ENCODE measurements around the gene KIF18B. TPM values are rescaled to one million over a fixed set of nuclear protein-coding genes. Genes with fewer than 3 reads are reported as not detected.

KIF18B gene
- total and polyA plus RNA-seq, 8 donors = 0.05 to 0.53 (median 0.14) TPM; not detected in 1

GRCh38 chr17:44977814-44978550, 30.4 kb upstream of the KIF18B start:
- WGBS, 2 donors = 56 to 62% methylated on average over 5 to 7 of the region's 7 CpGs
- no peak for TF ChIP-seq CTCF (IDR thresholded peaks at IDR 0.05)
- ATAC-seq = no peak

GRCh38 chr17:44977065-44977464, 29.5 kb upstream of the KIF18B start:
- no peak overlapping the region for H3K27ac ChIP-seq
- intact Hi-C loops (cut with DNase I) = no loop called here
- no peak for TF ChIP-seq CTCF (IDR thresholded peaks at IDR 0.05)
- H3K36me3 ChIP-seq = no peaks in the 10 kb centered on the region
- no peaks in the 10 kb centered on the region for H3K27me3 ChIP-seq
- no peak overlapping the region for H3K4me3 ChIP-seq
- FAIRE-seq (no peak), DNase-seq (no peak), ATAC-seq (no peak)
- H3K9me3 ChIP-seq = no peaks in the 10 kb centered on the region
- no peaks in the 10 kb centered on the region for H3K4me1 ChIP-seq
- WGBS, 2 donors = 56 to 70% methylated on average over 3 of the region's 3 CpGs

More at GRCh38 chr17:44977814-44978550, 30.4 kb upstream of the KIF18B start:
- Histone ChIP-seq H3K27me3 (no peaks in the 10 kb centered on the region), H3K27ac (no peak overlapping the region), H3K36me3 (no peaks in the 10 kb centered on the region), H3K4me1 (no peaks in the 10 kb centered on the region), H3K4me3 (no peak overlapping the region), H3K9me3 (no peaks in the 10 kb centered on the region)
- no peak for FAIRE-seq
- no peak for DNase-seq
- intact Hi-C loops (cut with DNase I) = no loop called here

GRCh38 chr17:44976206-44976605, 28.6 kb upstream of the KIF18B start:
- intact Hi-C loops (cut with DNase I) = no loop called here
- Histone ChIP-seq H3K4me1 (no peaks in the 10 kb centered on the region), H3K9me3 (no peaks in the 10 kb centered on the region), H3K27me3 (no peaks in the 10 kb centered on the region), H3K4me3 (no peak overlapping the region), H3K27ac (no peak overlapping the region), H3K36me3 (no peaks in the 10 kb centered on the region)
- no peak for TF ChIP-seq CTCF (IDR thresholded peaks at IDR 0.05)
- DNase-seq = no peak
- no peak for FAIRE-seq
- 57 to 71% methylated on average over 13 of the region's 13 CpGs for WGBS, 2 donors
- no peak for ATAC-seq

GRCh38 chr17:44972953-44973352, 25.4 kb upstream of the KIF18B start:
- intact Hi-C loops (cut with DNase I) = no loop called here
- Histone ChIP-seq H3K27ac (no peak overlapping the region), H3K36me3 (no peaks in the 10 kb centered on the region), H3K27me3 (no peaks in the 10 kb centered on the region), H3K4me3 (no peak overlapping the region), H3K9me3 (no peaks in the 10 kb centered on the region), H3K4me1 (peaks cover 0 to 2% (median 0%) of the 10 kb centered on the region in 3 donors)
- ATAC-seq = no peak
- WGBS, 2 donors = 78 to 88% methylated on average over 6 of the region's 6 CpGs
- FAIRE-seq = no peak
- no peak for DNase-seq
- TF ChIP-seq CTCF (IDR thresholded peaks at IDR 0.05) = no peak

- intact Hi-C loops (cut with DNase I) = no loop called here
- ATAC-seq (no peak), FAIRE-seq (no peak), DNase-seq (no peak)
- H3K9me3 ChIP-seq = no peaks in the 10 kb centered on the region
- no peak overlapping the region for H3K27ac ChIP-seq
- peaks cover 0 to 5% (median 0%) of the 10 kb centered on the region in 4 donors for H3K27me3 ChIP-seq
- H3K4me1 ChIP-seq = peaks cover 0 to 3% (median 2%) of the 10 kb centered on the region in 3 donors
- no peak overlapping the region for H3K4me3 ChIP-seq
- no peaks in the 10 kb centered on the region for H3K36me3 ChIP-seq
- TF ChIP-seq CTCF (IDR thresholded peaks at IDR 0.05) = no peak
- WGBS, 2 donors = 75 to 77% methylated on average over 8 of the region's 8 CpGs
Observed at GRCh38 chr17:44971776-44972483, 24.4 kb upstream of the KIF18B start.

All from pancreas (tissue), 10 donors.